Spleen (tissue), 7 donors: ENCODE data around the gene FAM240A.
A peak's percentile ranks its signal among the peaks of the same experiment; 100 is the strongest.

Experiments used
- POLR2A ChIP-seq, 3 donors: fragments of 450-650 bp; IDR thresholded peaks; one replicate each; pipeline ENCODE4 v1.5.1; 2017; ENCODE audit warnings: antibody characterized with exemption in 3 of 3, mild to moderate bottlenecking in 1 of 3
- POLR2AphosphoS5 ChIP-seq, 3 donors: sonication (generic); formaldehyde crosslinking; IDR thresholded peaks; one replicate each; pipeline ENCODE4 v1.5.1; 2017; ENCODE audit warnings: antibody characterized with exemption in 3 of 3
- TF ChIP-seq, protein P1 (sequence below), 11 experiments: fragments of 200-600 bp in 7 of 11; fragments of 450-650 bp in 4 of 11; sonication (generic) in 4 of 11; IDR thresholded peaks in 8 of 11; conservative IDR thresholded peaks in 3 of 11; 1 replicate in 7 of 11; 2 replicates in 4 of 11; pipeline versions ENCODE4 v1.4.0 to v1.8.0; 2016 to 2021; ENCODE audit warnings: antibody characterized with exemption in 11 of 11, inconsistent platforms in 4 of 11, mild to moderate bottlenecking in 1 of 11
- donor health status: DM: no; HTN: no; CAD: no; lungs with moderate emphysema.
- donor health status: DM: no; HTN: no; CAD: no.
- donor health status: DM: no; HTN: no; CAD: no.

DNA sequence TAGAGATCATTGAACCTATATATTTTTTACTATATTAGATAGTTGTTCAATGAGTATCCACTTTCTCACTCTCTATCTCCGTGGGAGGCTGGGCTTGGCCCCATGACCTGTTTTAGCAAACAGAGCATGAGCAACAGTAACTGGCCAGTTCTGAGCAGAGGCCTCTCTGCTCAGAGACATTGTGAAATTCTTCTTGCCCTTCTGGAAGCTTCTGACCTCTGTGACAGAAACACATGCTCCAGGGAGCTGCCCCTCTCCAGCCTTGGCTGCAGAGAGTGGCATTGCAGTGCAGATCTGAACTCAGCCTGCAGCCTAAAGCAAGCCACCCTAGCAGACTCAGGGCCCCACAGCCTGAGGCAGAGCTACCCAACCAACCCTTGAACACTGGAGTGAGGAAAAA lies 20.5 kb downstream of the FAM240A start:
- TF ChIP-seq, protein P1, sequence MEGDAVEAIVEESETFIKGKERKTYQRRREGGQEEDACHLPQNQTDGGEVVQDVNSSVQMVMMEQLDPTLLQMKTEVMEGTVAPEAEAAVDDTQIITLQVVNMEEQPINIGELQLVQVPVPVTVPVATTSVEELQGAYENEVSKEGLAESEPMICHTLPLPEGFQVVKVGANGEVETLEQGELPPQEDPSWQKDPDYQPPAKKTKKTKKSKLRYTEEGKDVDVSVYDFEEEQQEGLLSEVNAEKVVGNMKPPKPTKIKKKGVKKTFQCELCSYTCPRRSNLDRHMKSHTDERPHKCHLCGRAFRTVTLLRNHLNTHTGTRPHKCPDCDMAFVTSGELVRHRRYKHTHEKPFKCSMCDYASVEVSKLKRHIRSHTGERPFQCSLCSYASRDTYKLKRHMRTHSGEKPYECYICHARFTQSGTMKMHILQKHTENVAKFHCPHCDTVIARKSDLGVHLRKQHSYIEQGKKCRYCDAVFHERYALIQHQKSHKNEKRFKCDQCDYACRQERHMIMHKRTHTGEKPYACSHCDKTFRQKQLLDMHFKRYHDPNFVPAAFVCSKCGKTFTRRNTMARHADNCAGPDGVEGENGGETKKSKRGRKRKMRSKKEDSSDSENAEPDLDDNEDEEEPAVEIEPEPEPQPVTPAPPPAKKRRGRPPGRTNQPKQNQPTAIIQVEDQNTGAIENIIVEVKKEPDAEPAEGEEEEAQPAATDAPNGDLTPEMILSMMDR (IDR thresholded peaks at IDR 0.05 in 8 of 11, conservative IDR thresholded peaks at IDR 0.05 in 3 of 11) = peak in 6 of 11 experiments; percentile 8 to 29 (median 16)
- TF ChIP-seq POLR2A (IDR thresholded peaks at IDR 0.05) = no peak
- TF ChIP-seq POLR2AphosphoS5 (IDR thresholded peaks at IDR 0.05) = peak in 1 of 3 donors; percentile 13
